ENCODE results near the gene DNA2.

GRCh38 chr10:68499544-68499943, 27.8 kb upstream of the DNA2 start:
- TF ChIP-seq CTCF (IDR thresholded peaks at IDR 0.05) (no peak), POLR2A (IDR thresholded peaks at IDR 0.05) (no peak)

All from heart left ventricle (tissue), 13 donors.